OCI-LY3 (cell line): ENCODE measurements around the gene CRIM1.

ENCODE experiments used
- CTCF ChIP-seq: fragments of 200-600, 300-600 bp; sonication (generic); IDR thresholded peaks from 2 replicates; pipeline ENCODE4 v1.5.1; 2014; ENCODE audit warnings: antibody characterized with exemption, low read length, low read depth
- EZH2phosphoT487 ChIP-seq: fragments of 200-600 bp; shearing (Covaris generic); IDR thresholded peaks from 2 replicates; pipeline ENCODE4 v1.6.1; 2018; ENCODE audit warnings: antibody characterized with exemption, mixed run types, low read depth

DNA sequence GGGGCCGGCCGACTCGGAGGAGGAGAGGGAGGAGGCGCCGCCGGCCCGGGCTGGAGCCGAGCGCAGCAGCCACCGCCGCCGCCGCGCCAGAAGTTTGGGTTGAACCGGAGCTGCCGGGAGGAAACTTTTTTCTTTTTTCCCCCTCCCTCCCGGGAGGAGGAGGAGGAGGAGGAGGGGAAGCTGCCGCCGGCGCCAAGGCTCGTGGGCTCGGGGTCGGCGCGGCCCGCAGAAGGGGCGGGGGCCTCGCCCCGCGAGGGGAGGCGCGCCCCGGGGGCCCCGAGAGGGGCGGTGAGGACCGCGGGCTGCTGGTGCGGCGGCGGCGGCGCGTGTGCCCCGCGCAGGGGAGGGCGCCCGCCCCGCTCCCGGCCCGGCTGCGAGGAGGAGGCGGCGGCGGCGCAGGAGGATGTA, 316 bp downstream of the CRIM1 start:
- no peak for TF ChIP-seq CTCF
- TF ChIP-seq EZH2phosphoT487 = no peak
